A673 (cell line): Measurements from ENCODE around the gene LRBA.

Experiments used
- CTCF ChIP-seq: fragments of 300-800, 200-600 bp; sonication (generic); conservative IDR thresholded peaks from 2 replicates; pipeline ENCODE4 v1.5.1; 2017; ENCODE audit warnings: low read depth, mild to moderate bottlenecking, antibody characterized with exemption, low read length, moderate library complexity, mixed read lengths
- EZH2 ChIP-seq: fragments of 200-600 bp; sonication (generic); IDR thresholded peaks from 2 replicates; pipeline ENCODE4 v1.6.1; 2017; ENCODE audit warnings: borderline replicate concordance, low read depth, mild to moderate bottlenecking, mixed read lengths, antibody characterized with exemption, low read length; ENCODE audit not compliant: poor library complexity, severe bottlenecking

- TF ChIP-seq EZH2 = no peak
- no peak for TF ChIP-seq CTCF
Observed at GRCh38 chr4:150923945-150924344, 91.1 kb downstream of the LRBA start.
